HepG2 (cell line): ENCODE measurements around the gene PROX1. TPM values are rescaled to one million over a fixed set of nuclear protein-coding genes. Genes with fewer than 3 reads are reported as not detected.

Experiments
- EHMT2 ChIP-seq: fragments of 200-600 bp; sonication (generic); IDR thresholded peaks from 2 replicates; pipeline ENCODE4 v1.7.0; 2017; ENCODE audit warnings: antibody characterized with exemption, low read depth, low read length, borderline replicate concordance
- HCFC1 ChIP-seq: fragments of 150-350 bp; IDR thresholded peaks from 2 replicates; pipeline ENCODE4 v1.6.1; 2014; ENCODE audit warnings: low read depth, low read length
- HNRNPL ChIP-seq: fragments of 200-400 bp; formaldehyde crosslinking; IDR thresholded peaks from 2 replicates; pipeline ENCODE4 v1.6.1; 2017; ENCODE audit warnings: mild to moderate bottlenecking, low read depth, low read length
- NCOA1 ChIP-seq: sonication (generic); formaldehyde crosslinking; IDR thresholded peaks from 2 replicates; pipeline ENCODE4 v1.9.0; 2021; ENCODE audit warnings: missing genetic modification reagents
- NFATC3 ChIP-seq: sonication (generic); formaldehyde crosslinking; IDR thresholded peaks from 2 replicates; pipeline ENCODE4 v1.5.1; 2020; ENCODE audit warnings: mild to moderate bottlenecking, missing genetic modification reagents
- NFYB ChIP-seq: sonication (generic); formaldehyde crosslinking; IDR thresholded peaks from 2 replicates; pipeline ENCODE4 v1.4.0; 2020; ENCODE audit warnings: missing genetic modification reagents
- RAD21 ChIP-seq: fragments of 450-650 bp; formaldehyde crosslinking; IDR thresholded peaks from 2 replicates; pipeline ENCODE4 v1.5.0; 2020; ENCODE audit warnings: mild to moderate bottlenecking
- RBM22 ChIP-seq: fragments of 200-400 bp; formaldehyde crosslinking; optimal IDR thresholded peaks from 2 replicates; pipeline ENCODE3; 2017; ENCODE audit warnings: mild to moderate bottlenecking, low read length, moderate library complexity
- ZEB1 ChIP-seq: IDR thresholded peaks from 2 replicates; pipeline ENCODE4 v1.6.1; 2012; ENCODE audit warnings: mild to moderate bottlenecking, low read depth, inconsistent platforms; ENCODE audit not compliant: insufficient replicate concordance
- polyA plus RNA-seq, 8 experiments: library from polyadenylated mRNA; depleted of rRNA in 3 of 8; stranded (reverse) in 7 of 8; unstranded in 1 of 8; fragments of >200 nt; fragmentation: Illumina TruSeq in 4 of 8; extraction: Trizol in 4 of 8; gene quantifications; 2 replicates each; pipeline versions ENCODE4 v1.2.1 to v1.2.3, GENCODE V29; 2011 to 2016; ENCODE audit warnings: low read depth in 4 of 8, missing spikeins in 1 of 8, mixed read lengths in 1 of 8; ENCODE audit not compliant: insufficient read depth in 1 of 8
- total RNA-seq, 5 experiments: library from RNA; depleted of rRNA; stranded (reverse); fragments of >200 nt; fragmentation: Illumina TruSeq; extraction: Trizol; gene quantifications; 2 replicates each; pipeline ENCODE4 v1.2.3, GENCODE V29; 2016; ENCODE audit warnings: low read depth in 1 of 5
- TF ChIP-seq, protein P1 (sequence below): sonication (generic); formaldehyde crosslinking; IDR thresholded peaks from 2 replicates; pipeline ENCODE4 v1.5.1; 2020; ENCODE audit warnings: mild to moderate bottlenecking, missing genetic modification reagents, borderline replicate concordance
- TF ChIP-seq, protein P2 (sequence below): sonication (generic); formaldehyde crosslinking; IDR thresholded peaks from 2 replicates; pipeline ENCODE4 v1.4.0; 2020; ENCODE audit warnings: missing genetic modification reagents, borderline replicate concordance
- TF ChIP-seq, protein P3 (sequence below): sonication (generic); formaldehyde crosslinking; conservative IDR thresholded peaks from 2 replicates; pipeline ENCODE4 v1.8.1; 2023; ENCODE audit warnings: missing genetic modification reagents
- TF ChIP-seq, protein P4 (sequence below): sonication (generic); formaldehyde crosslinking; IDR thresholded peaks from 2 replicates; pipeline ENCODE4 v1.4.0; 2020; ENCODE audit warnings: missing genetic modification reagents

The PROX1 gene
- total and polyA plus RNA-seq, 2 of the 13 experiments (the other 11 are each of a cell fraction or from before 2014, with no cell fraction given) = 12.3 to 30.2 TPM

DNA sequence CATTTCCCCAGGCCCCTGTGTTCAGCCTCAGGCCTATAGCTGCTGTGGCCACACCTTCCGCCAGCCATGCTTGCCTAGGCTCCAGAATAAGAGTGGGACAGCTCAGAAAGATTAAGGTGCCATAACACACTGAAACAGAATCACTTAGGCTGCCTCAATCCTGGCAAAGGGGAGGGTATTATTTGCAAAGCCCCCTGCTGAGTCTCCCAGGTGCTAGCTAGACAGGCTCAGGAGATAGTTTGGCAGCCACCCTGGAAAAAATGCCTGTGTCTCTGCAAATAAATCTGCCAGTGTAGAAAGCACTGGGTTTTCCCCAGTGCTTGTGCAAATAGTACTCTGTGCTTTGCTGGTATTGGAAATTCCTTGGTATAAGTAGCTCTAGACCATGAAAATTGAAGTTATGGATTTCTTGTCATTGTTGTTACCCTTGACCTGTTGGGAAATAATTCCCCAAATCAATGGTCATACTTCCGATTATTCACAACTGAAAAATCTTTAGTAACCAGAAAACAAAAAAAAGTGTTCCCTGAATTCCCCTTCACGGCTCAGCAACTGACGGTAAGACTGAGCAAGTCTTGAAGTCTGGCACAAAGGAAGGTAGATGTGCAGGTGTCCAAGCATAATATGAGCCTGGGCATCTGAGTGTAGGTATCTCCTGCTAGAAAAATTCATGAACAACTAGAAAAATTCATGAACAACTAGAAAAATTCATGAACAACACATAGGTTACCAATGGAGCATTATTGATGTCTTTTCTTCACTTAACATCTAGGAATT, 56.9 kb downstream of the PROX1 start (continued):
- TF ChIP-seq, protein P1, sequence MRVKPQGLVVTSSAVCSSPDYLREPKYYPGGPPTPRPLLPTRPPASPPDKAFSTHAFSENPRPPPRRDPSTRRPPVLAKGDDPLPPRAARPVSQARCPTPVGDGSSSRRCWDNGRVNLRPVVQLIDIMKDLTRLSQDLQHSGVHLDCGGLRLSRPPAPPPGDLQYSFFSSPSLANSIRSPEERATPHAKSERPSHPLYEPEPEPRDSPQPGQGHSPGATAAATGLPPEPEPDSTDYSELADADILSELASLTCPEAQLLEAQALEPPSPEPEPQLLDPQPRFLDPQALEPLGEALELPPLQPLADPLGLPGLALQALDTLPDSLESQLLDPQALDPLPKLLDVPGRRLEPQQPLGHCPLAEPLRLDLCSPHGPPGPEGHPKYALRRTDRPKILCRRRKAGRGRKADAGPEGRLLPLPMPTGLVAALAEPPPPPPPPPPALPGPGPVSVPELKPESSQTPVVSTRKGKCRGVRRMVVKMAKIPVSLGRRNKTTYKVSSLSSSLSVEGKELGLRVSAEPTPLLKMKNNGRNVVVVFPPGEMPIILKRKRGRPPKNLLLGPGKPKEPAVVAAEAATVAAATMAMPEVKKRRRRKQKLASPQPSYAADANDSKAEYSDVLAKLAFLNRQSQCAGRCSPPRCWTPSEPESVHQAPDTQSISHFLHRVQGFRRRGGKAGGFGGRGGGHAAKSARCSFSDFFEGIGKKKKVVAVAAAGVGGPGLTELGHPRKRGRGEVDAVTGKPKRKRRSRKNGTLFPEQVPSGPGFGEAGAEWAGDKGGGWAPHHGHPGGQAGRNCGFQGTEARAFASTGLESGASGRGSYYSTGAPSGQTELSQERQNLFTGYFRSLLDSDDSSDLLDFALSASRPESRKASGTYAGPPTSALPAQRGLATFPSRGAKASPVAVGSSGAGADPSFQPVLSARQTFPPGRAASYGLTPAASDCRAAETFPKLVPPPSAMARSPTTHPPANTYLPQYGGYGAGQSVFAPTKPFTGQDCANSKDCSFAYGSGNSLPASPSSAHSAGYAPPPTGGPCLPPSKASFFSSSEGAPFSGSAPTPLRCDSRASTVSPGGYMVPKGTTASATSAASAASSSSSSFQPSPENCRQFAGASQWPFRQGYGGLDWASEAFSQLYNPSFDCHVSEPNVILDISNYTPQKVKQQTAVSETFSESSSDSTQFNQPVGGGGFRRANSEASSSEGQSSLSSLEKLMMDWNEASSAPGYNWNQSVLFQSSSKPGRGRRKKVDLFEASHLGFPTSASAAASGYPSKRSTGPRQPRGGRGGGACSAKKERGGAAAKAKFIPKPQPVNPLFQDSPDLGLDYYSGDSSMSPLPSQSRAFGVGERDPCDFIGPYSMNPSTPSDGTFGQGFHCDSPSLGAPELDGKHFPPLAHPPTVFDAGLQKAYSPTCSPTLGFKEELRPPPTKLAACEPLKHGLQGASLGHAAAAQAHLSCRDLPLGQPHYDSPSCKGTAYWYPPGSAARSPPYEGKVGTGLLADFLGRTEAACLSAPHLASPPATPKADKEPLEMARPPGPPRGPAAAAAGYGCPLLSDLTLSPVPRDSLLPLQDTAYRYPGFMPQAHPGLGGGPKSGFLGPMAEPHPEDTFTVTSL (CRISPR knock-in tag) = peak; percentile 92
- TF ChIP-seq EHMT2 (peak; percentile 50; the same call in 1 of the 2 replicates), NCOA1 (CRISPR knock-in tag) (0 out of 2 replicates have a peak, but pooled peaks have one; percentile 78), RBM22 (no peak), HNRNPL (no peak), ZEB1 (peak; percentile 59), RAD21 (CRISPR knock-in tag) (no peak), HCFC1 (no peak), NFATC3 (CRISPR knock-in tag) (no peak), NFYB (CRISPR knock-in tag) (no peak)
- TF ChIP-seq, protein P2, sequence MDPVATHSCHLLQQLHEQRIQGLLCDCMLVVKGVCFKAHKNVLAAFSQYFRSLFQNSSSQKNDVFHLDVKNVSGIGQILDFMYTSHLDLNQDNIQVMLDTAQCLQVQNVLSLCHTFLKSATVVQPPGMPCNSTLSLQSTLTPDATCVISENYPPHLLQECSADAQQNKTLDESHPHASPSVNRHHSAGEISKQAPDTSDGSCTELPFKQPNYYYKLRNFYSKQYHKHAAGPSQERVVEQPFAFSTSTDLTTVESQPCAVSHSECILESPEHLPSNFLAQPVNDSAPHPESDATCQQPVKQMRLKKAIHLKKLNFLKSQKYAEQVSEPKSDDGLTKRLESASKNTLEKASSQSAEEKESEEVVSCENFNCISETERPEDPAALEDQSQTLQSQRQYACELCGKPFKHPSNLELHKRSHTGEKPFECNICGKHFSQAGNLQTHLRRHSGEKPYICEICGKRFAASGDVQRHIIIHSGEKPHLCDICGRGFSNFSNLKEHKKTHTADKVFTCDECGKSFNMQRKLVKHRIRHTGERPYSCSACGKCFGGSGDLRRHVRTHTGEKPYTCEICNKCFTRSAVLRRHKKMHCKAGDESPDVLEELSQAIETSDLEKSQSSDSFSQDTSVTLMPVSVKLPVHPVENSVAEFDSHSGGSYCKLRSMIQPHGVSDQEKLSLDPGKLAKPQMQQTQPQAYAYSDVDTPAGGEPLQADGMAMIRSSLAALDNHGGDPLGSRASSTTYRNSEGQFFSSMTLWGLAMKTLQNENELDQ (CRISPR knock-in tag) = no peak
- TF ChIP-seq, protein P3, sequence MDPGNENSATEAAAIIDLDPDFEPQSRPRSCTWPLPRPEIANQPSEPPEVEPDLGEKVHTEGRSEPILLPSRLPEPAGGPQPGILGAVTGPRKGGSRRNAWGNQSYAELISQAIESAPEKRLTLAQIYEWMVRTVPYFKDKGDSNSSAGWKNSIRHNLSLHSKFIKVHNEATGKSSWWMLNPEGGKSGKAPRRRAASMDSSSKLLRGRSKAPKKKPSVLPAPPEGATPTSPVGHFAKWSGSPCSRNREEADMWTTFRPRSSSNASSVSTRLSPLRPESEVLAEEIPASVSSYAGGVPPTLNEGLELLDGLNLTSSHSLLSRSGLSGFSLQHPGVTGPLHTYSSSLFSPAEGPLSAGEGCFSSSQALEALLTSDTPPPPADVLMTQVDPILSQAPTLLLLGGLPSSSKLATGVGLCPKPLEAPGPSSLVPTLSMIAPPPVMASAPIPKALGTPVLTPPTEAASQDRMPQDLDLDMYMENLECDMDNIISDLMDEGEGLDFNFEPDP (CRISPR knock-in tag) = 0 out of 2 replicates have a peak, but pooled peaks have one; percentile 30
- TF ChIP-seq, protein P4, sequence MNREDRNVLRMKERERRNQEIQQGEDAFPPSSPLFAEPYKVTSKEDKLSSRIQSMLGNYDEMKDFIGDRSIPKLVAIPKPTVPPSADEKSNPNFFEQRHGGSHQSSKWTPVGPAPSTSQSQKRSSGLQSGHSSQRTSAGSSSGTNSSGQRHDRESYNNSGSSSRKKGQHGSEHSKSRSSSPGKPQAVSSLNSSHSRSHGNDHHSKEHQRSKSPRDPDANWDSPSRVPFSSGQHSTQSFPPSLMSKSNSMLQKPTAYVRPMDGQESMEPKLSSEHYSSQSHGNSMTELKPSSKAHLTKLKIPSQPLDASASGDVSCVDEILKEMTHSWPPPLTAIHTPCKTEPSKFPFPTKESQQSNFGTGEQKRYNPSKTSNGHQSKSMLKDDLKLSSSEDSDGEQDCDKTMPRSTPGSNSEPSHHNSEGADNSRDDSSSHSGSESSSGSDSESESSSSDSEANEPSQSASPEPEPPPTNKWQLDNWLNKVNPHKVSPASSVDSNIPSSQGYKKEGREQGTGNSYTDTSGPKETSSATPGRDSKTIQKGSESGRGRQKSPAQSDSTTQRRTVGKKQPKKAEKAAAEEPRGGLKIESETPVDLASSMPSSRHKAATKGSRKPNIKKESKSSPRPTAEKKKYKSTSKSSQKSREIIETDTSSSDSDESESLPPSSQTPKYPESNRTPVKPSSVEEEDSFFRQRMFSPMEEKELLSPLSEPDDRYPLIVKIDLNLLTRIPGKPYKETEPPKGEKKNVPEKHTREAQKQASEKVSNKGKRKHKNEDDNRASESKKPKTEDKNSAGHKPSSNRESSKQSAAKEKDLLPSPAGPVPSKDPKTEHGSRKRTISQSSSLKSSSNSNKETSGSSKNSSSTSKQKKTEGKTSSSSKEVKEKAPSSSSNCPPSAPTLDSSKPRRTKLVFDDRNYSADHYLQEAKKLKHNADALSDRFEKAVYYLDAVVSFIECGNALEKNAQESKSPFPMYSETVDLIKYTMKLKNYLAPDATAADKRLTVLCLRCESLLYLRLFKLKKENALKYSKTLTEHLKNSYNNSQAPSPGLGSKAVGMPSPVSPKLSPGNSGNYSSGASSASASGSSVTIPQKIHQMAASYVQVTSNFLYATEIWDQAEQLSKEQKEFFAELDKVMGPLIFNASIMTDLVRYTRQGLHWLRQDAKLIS (CRISPR knock-in tag) = no peak
